OCI-LY1 (cell line): Measurements from ENCODE around the gene ERMARD.

Experiments used
- EZH2 ChIP-seq: fragments of 200-600 bp; sonication (generic), shearing (Covaris generic); IDR thresholded peaks from 2 replicates; pipeline ENCODE4 v1.8.0; 2017; ENCODE audit warnings: borderline replicate concordance, mixed run types, mild to moderate bottlenecking, antibody characterized with exemption, low read length, moderate library complexity, mixed read lengths
- TF ChIP-seq, protein P1 (sequence below): fragments of 200-600 bp; sonication (generic), shearing (Covaris generic); IDR thresholded peaks from 2 replicates; pipeline ENCODE4 v1.5.1; 2017; ENCODE audit warnings: mild to moderate bottlenecking, antibody characterized with exemption, low read length, moderate library complexity, mixed read lengths

DNA sequence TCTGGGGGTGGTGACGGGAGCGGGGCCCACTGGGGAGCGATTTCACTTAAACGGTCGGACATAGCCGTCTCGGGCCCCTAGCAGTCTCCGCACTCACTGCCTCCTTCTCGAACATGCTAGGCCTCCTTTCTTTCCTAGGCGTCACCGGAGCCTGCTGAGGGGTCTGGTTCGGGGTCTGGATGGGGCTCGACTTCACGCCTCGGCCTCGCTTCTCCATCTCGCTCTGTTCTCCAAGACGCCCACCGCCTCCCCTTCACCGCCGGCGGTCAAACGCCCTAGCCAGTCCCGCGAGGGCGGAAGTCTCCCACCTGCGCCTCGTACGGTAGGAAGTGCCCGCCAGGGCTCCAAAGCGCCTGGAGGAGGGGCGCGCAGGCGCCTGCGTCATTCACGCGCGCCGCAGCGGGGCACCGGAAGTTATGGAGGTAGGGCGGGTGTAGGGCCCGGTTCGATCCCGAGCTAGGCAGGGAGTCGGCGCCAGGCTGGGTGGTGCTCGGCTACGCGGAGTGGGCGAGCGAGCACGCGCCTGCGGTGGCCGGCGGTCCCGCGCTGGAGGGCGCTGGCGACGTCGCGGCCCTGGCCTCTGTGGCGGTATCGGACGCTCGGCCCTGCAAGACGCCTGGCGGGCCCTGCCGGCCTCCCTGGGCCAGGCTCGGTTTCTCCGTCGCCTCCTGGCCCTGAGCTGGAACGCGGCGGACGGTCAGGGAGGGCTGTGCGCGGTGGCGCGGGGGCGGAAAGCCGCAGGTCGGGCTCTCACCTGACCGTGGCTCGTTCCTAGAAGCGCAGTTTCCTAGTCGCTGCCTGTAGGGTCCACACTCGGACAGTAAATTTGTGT is at the start of gene ERMARD, which contains the start of gene DYNLT2:
- TF ChIP-seq, protein P1, sequence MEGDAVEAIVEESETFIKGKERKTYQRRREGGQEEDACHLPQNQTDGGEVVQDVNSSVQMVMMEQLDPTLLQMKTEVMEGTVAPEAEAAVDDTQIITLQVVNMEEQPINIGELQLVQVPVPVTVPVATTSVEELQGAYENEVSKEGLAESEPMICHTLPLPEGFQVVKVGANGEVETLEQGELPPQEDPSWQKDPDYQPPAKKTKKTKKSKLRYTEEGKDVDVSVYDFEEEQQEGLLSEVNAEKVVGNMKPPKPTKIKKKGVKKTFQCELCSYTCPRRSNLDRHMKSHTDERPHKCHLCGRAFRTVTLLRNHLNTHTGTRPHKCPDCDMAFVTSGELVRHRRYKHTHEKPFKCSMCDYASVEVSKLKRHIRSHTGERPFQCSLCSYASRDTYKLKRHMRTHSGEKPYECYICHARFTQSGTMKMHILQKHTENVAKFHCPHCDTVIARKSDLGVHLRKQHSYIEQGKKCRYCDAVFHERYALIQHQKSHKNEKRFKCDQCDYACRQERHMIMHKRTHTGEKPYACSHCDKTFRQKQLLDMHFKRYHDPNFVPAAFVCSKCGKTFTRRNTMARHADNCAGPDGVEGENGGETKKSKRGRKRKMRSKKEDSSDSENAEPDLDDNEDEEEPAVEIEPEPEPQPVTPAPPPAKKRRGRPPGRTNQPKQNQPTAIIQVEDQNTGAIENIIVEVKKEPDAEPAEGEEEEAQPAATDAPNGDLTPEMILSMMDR, result no peak
- no peak for TF ChIP-seq EZH2
